ENCODE results near the gene PSG7.
"Not testable (repeated sequence)": the region's sequence is repeated elsewhere in the genome, so short reads cannot be mapped to it uniquely, and the experiment has no call there.

GRCh38 chr19:42875881-42876280 lies 61.1 kb downstream of the PSG7 start:
- not testable (repeated sequence) for TF ChIP-seq EZH2 (IDR thresholded peaks at IDR 0.05); POLR2AphosphoS5 (IDR thresholded peaks at IDR 0.05; ENCODE audit: borderline replicate concordance, low read depth, low read length); FOXP2 (optimal IDR thresholded peaks at IDR 0.05; ENCODE audit: control extremely low read depth, extremely low read length, insufficient read depth)

Measured in SK-N-MC (cell line).